ENCODE measurements around the gene CREBZF. TPM values are rescaled to one million over a fixed set of nuclear protein-coding genes. Genes with fewer than 3 reads are reported as not detected.

The CREBZF gene
- total RNA-seq, 1 experiment from 2014 or later = 50.2 TPM

DNA sequence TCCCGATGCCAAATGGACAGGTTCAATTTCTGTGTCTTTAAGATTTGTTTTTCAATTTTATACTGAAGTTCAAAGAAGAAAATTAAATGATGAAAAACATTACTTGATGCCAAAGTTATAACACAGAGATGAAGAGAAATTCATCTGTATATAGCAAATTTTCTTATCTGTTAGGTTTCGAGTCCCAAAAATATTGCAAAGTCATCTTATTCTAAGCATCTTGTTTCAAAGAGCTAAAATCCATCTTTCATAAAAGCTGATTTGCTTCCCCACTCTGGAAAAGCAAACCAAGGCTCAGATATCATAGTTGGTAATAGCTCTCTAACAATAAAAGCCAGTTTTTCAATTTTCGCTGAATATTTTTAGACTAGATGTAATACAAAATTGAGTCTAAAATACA lies 40.0 kb upstream of the CREBZF start:
- Histone ChIP-seq H2BK120ac (ENCODE audit: low read depth, low read length, poor library complexity, severe bottlenecking) (no peak overlapping the region), H4K20me1 (ENCODE audit: control insufficient read depth, insufficient read depth, insufficient read length) (no peaks in the 10 kb centered on the region), H4K91ac (ENCODE audit: insufficient read length, low read depth, low read length) (no peak overlapping the region), H3K56ac (ENCODE audit: insufficient read length, low read depth, low read length) (no peak overlapping the region), H3K79me1 (ENCODE audit: insufficient read depth, low read depth, low read length, poor library complexity, severe bottlenecking) (no peaks in the 10 kb centered on the region), H3K4me1 (ENCODE audit: insufficient read depth, low read length) (no peaks in the 10 kb centered on the region), H2BK12ac (ENCODE audit: insufficient read length, low read depth, low read length) (no peak overlapping the region), H3K14ac (ENCODE audit: insufficient read depth, low read length) (no peak overlapping the region), H3K27ac (ENCODE audit: insufficient read length, low read depth, low read length) (no peak overlapping the region), H2AK5ac (ENCODE audit: insufficient read length, low read length) (no peak overlapping the region), H3K4ac (ENCODE audit: low read depth, low read length) (no peak overlapping the region), H3K23me2 (ENCODE audit: insufficient read length, low read depth, low read length, poor library complexity, severe bottlenecking) (no peaks in the 10 kb centered on the region), H3K9ac (ENCODE audit: extremely low read depth, insufficient read length, low read length) (no peak overlapping the region), H2BK15ac (ENCODE audit: low read depth, low read length) (no peak overlapping the region), H3K79me2 (ENCODE audit: insufficient read depth, low read length) (no peaks in the 10 kb centered on the region), H4K8ac (replicated peaks; ENCODE audit: insufficient read length, low read depth, low read length) (no peak overlapping the region), H2BK20ac (ENCODE audit: low read depth, low read length, poor library complexity, severe bottlenecking) (no peak overlapping the region), H3K18ac (ENCODE audit: insufficient read length, low read depth, low read length) (no peak overlapping the region), H3K9me3 (ENCODE audit: control insufficient read depth, low read depth, low read length) (no peaks in the 10 kb centered on the region), H2AFZ (ENCODE audit: low read length) (no peak overlapping the region), H3K23ac (ENCODE audit: insufficient read length, low read depth, low read length) (no peak overlapping the region), H3K4me2 (ENCODE audit: insufficient read depth, insufficient read length, low read length) (no peak overlapping the region), H4K5ac (ENCODE audit: insufficient read length, low read depth, low read length) (no peak overlapping the region), H3T11ph (ENCODE audit: low read length) (no peak overlapping the region), H3K27me3 (ENCODE audit: insufficient read depth, low read length) (no peaks in the 10 kb centered on the region), H2BK5ac (ENCODE audit: insufficient read length, low read length) (no peak overlapping the region)
- no peak for TF ChIP-seq CTCF (conservative IDR thresholded peaks at IDR 0.05)
- no CpG with 5 or more reads among the region's 3 CpGs for WGBS (ENCODE audit: extremely low coverage, insufficient read length, low lambda C conversion rate)
- DNase-seq = no peak
- Mint-ChIP-seq H3K4me3 (no peak overlapping the region), H3K27ac (no peak overlapping the region), H3K27me3 (ENCODE audit: low read depth) (no peaks in the 10 kb centered on the region), H3K4me1 (no peaks in the 10 kb centered on the region), H3K9me3 (peaks cover 2 to 4% of the 10 kb centered on the region in 2 experiments; a peak in 1 of 5 replicates), H3K36me3 (ENCODE audit: insufficient read depth in 1 of 3, low read depth in 3 of 3) (no peaks in the 10 kb centered on the region; a peak in 1 of 7 replicates)

Measured in H9 (cell line).